Renal cortical epithelial cell (primary cell): ENCODE results near the gene WDR17. TPM values are rescaled to one million over a fixed set of nuclear protein-coding genes. Genes with fewer than 3 reads are reported as not detected.

Experiments used
- DNase-seq: peaks from one replicate; pipeline ENCODE4 v3.0.0-alpha.2; 2011; ENCODE audit warnings: low read depth
- total RNA-seq: library from RNA; depleted of rRNA; stranded (reverse); fragments of >200 nt; gene quantifications from 2 replicates; pipeline ENCODE4 v1.2.3, GENCODE V29; 2014

WDR17 gene
- total RNA-seq, result 0.87 and 5.5 TPM in 2 replicates

DNA sequence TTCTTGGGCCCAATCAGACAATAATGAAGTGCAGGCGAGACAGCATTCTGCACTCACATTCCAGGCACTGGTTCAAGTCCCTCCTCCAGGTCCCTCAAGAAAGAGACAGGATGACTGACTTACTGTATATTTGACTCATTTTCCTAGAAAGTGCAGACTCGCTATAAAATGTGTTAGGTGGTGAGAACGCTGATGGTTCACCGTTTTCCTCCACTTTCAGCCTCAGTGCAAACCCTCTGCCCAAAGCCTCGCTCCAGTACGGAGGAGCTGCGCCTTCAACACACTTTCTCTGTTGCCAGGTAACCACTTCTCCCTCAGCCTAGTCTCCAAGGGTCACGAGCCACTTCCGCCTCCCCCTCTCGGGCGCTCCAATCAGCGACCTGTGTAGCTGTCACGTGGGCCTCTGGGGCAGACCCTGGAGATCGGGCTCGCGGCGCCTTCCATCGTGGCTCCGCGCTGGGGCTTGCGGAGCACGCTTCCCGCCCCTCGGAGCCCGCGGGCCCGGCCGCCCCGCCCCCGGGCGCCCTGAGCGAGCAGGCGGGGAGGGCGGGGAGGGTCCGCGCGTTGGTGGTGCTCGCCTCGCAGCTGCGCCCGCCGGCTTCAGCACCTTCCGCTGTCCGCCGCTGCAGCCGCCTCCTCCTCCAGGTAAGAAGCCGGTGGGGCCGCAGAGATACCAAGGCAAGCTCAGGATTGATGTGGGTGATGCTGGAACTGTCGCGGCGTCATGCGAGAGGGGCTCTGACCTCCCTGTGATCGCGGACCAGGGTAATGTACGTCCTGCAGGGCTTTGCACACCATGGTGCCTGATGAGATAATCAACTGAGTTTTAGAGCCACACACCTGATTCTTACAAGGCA lies at the start of gene WDR17:
TSS of gene WDR17 (plus strand) at position 407 of the 857 bp plus-strand sequence. CDS start 45,740 bp downstream, outside the sequence.
- peak; percentile 76 for DNase-seq

DNA sequence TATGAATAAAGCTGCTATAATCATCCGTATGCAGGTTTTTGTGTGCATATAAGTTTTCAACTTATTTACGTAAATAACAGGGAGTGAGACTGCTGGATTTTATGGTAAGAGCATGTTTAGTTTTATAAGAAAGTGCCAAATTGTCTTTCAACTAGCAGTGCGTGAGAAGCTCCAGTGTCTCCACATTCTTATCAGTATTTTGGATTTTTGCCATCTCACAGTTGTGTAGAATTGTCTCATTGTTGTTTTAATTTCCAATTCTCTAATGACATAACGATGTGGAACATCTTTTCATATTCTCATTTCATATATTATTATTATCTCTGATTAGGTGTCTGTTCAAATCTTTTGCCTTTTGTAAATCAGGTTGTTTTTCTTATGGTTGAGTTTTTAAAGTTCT lies 49.0 kb upstream of the WDR17 start:
- DNase-seq, result no peak

DNA sequence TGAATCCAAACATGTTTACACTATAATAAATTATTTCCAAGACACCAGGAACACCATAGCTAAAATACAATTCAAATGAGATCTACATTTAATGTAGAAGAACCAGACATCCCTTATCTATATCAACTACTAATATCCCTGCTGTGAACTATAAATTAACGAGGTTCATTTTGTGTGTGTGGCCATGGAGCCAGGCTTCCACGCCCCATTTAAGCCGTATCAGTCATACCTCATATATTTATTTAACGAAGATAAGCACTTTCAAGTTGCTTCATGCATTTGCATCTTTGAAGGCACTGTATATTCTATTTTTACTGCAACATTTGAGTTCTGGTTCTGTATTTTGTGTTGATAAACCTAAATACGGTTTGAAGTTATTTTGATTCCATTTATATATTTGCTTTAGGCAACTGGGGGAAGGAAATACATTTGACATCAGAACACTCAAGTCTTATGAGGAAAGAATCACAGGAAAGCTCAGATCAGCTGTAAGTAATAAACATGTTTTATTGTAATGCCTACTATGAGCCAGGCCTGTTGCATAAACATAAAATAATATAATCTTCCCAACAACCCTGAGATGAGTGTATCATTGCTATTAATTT lies 45.1 kb upstream of the WDR17 start:
- no peak for DNase-seq

DNA sequence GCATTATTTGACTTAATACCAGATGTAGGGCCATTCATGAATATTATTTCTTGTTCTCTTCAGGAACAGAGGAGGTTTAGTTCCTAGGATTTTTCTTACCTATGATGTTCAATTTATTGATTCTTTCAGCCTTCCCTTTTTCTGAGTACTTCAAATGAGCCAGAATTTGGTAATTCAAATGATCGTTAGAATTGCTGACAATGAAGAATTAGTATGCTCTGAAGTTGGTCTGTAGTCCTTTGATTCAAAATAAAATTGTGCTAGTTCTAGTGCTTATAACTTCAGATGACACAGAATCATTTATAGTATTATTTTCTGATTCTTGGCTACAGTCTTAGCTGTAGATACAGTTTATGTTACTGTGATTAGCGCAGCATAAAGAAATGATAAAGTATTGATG lies 35.2 kb upstream of the WDR17 start:
- no peak for DNase-seq

DNA sequence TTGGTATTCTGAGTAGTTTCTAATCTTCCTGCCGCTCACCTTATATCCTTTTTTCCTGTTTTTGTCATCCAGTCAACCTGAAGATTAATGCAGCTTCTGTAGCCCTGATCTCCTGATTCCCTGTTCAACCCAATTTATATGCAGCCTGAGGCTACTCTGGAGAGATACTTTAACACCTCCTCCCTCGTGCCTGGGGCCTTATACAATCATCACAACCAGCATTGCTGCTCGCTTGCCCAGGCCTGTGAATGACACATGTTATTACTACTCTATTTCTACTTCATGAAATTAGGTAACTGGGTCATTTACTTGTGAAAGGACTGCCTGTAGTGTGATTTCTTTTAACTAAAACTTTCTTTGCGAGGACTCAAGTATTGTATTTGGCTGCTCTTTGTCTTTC lies 33.7 kb upstream of the WDR17 start:
- no peak for DNase-seq

DNA sequence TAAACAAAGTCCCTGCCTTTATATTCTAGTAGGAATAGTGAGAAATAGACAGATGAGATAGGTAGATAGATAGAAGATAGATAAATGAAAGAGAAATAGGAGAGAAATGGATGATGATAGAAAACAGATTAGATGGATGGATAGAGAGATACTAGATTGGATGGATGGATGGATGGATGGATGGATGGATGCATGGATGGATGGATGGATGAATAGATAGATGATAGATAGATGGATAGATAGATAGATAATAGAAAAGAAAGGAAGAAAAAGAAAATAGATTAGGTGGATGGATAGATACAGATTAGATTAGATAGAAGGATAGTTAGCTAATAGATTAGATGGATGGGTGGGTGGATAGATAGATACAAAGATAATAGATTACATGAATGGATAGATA lies 33.2 kb upstream of the WDR17 start:
- no peak for DNase-seq

DNA sequence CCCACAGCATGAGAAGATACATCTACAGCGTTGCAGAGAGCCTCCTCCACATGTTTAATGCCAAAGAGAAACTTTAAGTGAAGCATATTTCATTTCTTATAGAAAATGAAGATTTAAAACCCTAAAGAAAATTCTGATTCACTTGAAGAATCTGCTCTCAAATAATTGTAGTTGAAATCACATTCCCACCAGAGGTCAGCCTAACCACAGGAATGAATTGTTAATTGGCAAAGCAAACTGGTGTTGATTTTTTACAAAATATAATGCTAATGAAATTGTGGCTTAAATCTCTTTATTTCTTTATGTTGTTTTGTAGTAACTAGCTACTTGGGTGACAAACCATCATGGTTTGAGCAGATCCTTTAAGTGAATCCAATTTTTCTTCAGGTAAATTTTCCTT lies 31.1 kb upstream of the WDR17 start:
- peak; percentile 64 for DNase-seq

DNA sequence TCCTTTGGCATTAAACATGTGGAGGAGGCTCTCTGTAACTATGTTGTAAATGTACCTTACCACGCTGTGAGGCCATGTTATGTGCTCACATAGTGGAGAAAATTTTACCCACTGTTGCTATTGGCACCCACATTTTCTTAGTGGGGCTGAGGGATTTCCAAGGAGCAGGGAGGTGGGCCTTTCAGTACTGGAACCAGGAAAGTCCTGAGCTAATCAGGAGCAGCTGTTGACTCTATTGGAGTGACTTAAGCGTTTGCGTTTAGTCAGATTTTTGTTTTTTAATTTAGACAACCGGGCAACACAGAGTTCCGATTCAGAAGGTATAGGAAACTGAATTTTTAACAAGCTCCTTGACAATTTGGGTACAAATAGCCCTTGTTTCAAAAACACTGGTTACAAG lies 30.7 kb upstream of the WDR17 start:
- no peak for DNase-seq

DNA sequence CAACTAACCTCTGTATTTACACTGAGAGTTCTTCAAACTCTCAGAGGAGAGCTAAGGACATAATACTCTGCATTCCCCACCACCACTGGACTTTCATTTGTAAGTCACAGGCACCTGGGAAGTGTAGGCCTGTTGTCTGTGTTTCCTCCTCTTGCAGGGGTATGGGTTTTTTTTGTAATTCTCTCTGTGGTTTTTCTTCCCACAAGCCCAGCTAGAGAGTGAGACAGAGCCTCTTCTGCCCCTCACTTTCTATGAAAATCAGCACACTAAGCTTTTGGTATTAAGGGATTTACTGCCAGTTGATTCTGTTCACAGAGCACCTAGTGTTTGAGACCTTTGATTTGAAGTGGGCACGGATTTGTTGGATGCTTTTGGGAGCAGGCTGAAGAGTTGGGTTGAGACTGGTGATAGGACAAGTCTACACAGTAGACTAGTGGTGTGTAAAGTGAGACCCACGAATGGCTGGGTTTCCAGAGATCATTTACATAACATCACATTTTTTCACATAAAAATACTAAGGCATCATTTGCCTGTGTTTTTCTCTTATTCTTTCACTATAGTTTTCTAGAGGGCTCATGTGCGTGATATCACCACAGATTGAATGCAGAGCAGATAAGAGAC lies 28.9 kb upstream of the WDR17 start:
- no peak for DNase-seq

DNA sequence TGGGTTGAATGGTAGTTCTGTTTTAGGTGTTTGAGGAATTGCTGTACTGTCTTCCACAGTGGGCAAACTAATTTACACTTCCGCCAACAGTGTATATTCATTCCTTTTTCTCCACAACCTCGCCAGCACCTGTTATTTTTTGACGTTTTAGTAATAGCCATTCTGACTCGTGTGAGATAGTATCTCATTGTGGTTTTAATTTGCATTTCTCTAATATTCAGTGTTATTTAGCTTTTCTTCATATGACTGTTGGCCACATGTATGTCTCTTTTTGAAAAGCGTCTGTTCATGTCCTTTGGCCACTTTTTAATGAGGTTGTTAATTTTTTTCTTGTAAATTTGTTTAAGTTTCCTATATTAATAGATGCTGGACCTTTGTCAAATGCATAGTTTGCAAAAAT lies 26.9 kb upstream of the WDR17 start:
- DNase-seq, result no peak

DNA sequence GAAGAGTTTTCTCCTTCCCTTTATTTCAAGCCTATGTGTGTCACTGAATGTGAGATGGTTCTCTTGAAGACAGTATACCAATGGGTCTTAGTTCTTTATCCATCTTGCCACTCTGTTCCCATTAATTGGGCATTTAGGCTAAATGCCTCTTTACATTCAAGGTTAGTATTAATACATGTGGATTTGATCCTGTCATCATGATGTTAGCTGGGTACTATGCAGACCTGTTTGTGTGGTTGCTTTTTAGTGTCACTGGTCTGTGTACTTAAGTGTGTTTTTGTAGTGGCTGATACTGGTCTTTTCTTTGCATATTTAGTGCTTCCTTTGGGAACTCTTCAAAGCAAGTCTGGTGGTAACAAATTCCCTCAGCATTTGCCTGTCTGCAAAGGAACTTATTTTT lies 23.4 kb upstream of the WDR17 start:
- DNase-seq, result no peak

DNA sequence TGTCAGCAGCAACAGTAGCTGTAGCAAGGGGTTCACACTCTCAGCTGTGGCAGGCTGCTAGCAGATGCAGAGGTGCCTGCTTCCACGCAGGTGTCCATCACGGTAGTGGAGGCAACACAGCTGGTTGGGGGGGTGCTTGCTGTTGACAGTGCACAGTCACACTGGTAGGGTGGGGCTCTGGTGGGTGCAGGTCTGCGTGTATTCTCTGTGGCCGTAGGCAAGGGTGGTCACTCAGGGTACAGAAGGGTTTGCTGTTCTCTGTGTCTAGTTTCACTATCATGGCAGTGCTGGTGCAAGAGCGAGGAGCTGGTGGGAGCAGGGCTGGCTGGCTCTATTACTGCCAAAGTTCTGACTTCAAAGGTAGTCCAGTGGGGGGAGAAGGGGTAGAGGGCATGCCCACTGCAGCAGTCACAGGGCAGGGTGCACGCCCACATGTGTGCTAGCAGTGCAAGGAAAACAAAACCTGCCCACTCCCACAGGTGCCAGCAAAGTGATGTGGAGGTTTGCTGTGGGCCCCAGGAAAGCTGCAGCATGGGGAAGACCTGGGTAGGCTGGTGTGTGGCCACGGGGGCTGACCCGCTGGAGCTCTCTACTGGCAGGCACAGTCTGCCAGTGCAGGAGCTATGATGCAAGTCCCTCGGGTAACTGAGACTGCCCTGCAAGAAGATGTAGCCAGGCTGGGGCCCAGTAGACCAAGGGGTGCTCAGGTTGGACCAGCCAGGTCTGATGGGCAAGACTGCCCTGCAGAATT lies 21.6 kb upstream of the WDR17 start:
- DNase-seq, result no peak

DNA sequence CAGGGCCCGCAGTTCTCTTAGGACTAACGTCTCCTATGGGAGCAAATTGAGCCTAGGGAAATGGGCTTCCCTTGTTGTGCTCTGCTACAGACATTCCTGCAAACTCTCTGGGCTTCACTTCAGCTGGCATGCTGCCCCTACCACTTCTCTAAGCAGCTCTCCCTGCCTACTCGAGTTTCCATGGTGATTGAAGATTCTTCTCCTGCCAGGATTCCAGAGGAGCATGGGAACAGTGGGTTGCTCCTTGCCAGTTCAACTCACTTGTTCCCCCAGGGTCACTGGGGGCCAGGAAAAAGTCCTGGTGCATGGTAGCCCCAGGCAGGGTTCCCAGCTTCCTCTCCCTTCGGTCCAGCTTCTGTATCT lies 21.1 kb upstream of the WDR17 start:
- no peak for DNase-seq

DNA sequence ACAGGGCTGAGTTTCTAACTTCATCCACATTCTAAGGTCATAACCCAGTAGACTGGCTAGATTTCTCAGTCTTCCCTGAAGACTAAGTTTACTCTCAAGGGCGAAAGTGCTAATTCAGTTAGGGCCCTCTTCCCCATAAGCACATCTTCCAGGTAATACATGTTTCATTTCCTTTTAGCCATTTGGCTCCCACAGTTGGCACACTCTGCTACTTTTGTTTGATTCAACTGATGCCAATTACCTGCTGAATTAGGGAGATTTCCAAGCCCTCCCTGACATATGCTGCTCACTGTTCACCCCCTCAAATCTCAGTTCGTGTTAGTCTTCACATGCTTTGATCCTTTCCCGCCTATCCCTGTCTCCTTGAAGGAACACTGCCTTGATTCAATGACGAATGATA lies 17.0 kb upstream of the WDR17 start:
- DNase-seq, result no peak

DNA sequence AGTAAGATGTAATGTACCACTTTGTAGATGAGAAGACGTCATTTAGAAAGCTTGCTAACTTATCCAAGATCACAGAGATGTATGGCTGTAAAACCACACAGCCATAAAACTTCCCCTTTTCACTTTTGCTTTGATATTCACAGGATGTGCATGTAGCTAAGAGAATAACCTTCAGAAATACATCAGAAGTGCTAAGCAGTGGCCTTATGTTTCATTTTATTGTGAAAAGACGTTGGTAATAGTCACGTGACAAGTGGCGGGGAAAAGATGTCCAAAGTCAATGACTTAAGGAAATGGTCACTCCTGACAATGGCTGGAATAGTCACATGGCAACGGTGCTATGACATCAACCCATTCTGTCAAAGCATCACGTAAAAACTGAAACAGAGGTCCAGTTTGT lies 12.9 kb upstream of the WDR17 start:
- DNase-seq, result no peak

DNA sequence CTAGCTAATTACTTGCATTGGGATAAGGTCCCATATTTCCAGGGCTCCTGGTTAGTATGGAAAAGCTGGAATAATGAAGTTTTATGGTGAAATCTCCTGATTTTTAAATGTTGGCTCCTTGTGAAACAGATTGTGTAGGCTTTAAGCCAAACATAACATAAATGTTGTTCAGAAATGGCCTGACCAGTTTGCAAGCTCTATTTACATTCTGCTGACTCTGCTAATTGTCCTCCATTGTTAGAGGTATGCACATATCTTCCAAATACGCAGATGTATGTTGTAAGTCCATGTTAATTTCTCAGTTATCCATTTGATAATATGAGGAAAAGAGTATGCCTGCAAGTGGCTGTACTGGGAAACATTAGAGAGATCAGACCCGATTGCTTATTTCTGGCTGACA lies 11.9 kb upstream of the WDR17 start:
- no peak for DNase-seq

DNA sequence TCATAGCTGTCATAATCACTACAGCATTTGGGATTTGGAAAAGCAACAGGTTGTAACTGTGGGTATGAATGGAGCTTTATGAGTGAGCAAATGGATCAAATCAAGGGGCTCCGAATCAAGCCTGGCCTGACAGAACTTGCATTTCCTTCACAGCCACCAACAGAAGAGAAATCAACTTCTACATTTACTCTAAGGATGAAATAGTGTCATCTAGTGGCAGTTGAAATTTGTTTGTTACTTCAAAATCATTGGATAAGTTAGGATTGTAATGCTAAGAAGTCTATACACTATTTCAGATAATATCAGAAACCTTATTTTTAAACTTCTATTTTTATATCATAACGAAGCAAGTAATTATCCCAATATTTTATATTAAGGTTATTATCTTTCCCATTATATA lies 10.7 kb upstream of the WDR17 start:
- peak; percentile 14 for DNase-seq

DNA sequence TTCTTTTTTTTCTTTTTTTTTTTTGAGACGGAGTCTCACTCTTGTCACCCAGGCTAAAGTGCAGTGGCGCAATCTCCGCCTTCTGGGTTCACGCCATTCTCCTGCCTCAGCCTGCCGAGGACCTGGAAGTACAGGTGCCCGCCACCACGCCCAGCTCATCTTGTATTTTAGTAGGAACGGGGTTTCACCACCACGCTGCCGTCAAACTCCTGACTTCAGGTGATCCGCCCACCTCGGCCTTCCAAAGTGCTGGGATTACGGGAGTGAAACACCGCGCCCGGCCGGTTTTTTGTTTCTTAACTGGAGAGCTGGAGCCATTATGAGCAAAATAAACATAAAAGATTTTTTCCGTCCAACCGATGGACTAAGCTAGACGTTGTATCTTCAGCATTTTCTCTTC lies 1.9 kb upstream of the WDR17 start:
- no peak for DNase-seq

DNA sequence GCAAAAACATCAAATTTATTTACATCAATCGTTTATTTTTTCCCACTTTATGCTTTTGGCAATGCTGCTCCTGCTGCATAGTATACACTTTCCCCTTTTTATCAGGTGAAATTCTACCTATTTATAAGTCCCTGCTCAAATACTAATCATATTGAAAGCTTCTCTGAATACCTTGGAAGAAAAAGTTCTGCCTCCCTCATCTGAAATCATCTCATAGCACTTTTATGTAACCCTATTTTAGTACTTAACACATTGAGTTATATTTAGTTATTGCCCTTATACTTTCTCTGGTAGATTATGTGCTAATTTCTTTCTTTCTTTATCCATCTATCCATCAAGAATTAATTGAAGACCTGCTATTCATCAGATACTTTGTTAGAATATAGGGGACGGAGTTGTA lies 1.1 kb upstream of the WDR17 start:
- DNase-seq, result no peak

DNA sequence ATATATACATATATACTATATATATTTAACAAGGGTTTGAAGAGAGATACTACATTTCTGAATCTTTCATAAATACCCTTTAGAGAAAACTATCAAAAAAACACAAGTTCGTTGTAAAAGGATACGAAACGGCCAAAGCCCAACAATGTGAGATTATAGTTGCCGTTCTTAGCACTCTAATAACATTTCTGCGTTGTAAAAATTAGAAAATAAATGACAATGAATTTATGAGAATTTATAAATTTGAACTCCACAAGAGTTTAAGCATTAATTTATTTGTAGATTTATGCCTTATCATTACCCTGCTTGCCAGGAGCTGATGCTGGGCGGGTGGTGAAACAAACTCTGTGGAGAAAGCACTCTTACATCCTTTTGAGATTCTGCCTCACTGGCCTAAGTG lies 1.1 kb downstream of the WDR17 start:
- DNase-seq, result no peak

DNA sequence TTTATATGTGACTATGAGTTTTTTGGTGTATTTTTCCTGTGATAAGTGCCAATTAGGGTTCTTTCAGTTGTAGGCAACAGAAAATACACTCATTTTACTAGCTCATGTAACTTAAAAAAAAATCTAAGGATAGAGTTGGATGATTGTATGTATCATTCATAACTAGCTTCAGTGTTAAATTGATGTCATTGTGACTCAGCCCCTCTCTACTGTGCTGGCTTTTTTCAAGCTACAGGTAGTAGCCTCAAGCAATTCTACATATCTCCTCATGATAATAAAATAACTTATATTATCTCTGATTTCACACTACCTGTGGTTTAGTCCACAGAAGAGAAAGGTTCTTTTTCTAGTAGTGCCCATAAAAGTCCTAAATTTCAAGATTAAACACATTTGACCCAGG lies 11.9 kb downstream of the WDR17 start:
- DNase-seq, result no peak

DNA sequence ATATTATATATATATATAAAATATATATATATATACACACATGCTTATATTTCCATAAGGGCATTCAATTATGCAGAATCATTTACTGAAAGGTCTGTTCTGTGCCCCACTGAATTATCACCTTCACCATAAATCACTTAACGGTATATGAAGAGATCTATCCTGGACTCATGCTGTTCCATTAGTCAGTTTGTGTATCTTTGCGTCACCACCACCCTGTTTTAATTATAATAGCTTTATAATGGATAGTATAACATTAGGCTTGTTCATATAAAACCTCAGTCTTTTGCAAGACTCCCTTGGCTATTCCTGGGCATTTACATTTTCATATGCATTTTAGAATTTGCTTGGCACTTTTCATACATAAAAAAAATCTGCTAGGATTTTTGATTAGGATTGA lies 19.1 kb downstream of the WDR17 start:
- DNase-seq, result no peak

DNA sequence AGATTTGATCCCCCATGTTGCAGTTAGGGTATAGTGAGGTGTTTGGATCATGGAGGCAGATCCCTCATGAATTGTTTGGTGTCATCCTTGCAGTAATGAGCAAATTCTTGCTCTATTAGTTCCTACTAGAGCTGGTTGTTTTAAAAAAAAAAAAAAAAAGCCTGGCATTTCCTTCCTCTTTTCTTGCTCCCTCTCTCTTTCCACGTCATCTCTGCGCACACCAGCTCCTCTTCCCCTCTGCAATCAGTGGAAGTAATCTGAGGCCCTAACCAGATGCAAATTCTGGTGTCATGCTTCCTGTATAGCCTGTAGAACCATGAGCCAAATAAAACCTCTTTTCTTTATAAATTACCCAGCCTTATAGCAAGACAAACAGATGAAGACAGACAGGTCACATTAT lies 24.5 kb downstream of the WDR17 start:
- DNase-seq, result no peak
